Fibroblast of villous mesenchyme (primary cell): ENCODE measurements around the gene SPATA19. TPM values are rescaled to one million over a fixed set of nuclear protein-coding genes. Genes with fewer than 3 reads are reported as not detected.
"Not testable (repeated sequence)": the region's sequence is repeated elsewhere in the genome, so short reads cannot be mapped to it uniquely, and the experiment has no call there.

Experiments
- DNase-seq: peaks from one replicate; pipeline ENCODE4 v3.0.0-alpha.2; 2010; ENCODE audit warnings: low read depth
- H3K4me3 ChIP-seq: 2 replicates; pipeline ENCODE4 v1.5.1; 2011; ENCODE audit warnings: low read depth, mild to moderate bottlenecking, low read length
- CTCF ChIP-seq: IDR thresholded peaks from 2 replicates; pipeline ENCODE4 v1.5.1; 2012; ENCODE audit warnings: low read depth, mild to moderate bottlenecking, low read length; ENCODE audit not compliant: insufficient read depth
- total RNA-seq: library from RNA; depleted of rRNA; stranded (reverse); fragments of >200 nt; gene quantifications from 2 replicates; pipeline ENCODE4 v1.2.3, GENCODE V29; 2012

SPATA19 gene
- total RNA-seq, 1 donor: not detected

- TF ChIP-seq CTCF: no peak
- no peak overlapping the region for H3K4me3 ChIP-seq
- DNase-seq: no peak
Measured at GRCh38 chr11:133860151-133860550, 14.8 kb upstream of the SPATA19 start.

GRCh38 chr11:133854330-133854960 lies 9.1 kb upstream of the SPATA19 start:
- not testable (repeated sequence) for DNase-seq

GRCh38 chr11:133844217-133844616 lies 1.1 kb downstream of the SPATA19 start:
- no peak for DNase-seq
- no peak for TF ChIP-seq CTCF
- no peak overlapping the region for H3K4me3 ChIP-seq

More at GRCh38 chr11:133854330-133854960, 9.1 kb upstream of the SPATA19 start:
- H3K4me3 ChIP-seq: not testable (repeated sequence)

GRCh38 chr11:133843454-133843987 lies 1.8 kb downstream of the SPATA19 start:
- no peak for DNase-seq
- no peak overlapping the region for H3K4me3 ChIP-seq
- TF ChIP-seq CTCF: no peak

GRCh38 chr11:133842730-133843129 lies 2.6 kb downstream of the SPATA19 start:
- H3K4me3 ChIP-seq: no peak overlapping the region
- TF ChIP-seq CTCF: no peak
- no peak for DNase-seq

GRCh38 chr11:133842053-133842452 lies 3.3 kb downstream of the SPATA19 start:
- DNase-seq: no peak
- no peak overlapping the region for H3K4me3 ChIP-seq
- TF ChIP-seq CTCF: no peak

- TF ChIP-seq CTCF: no peak
- DNase-seq: no peak
- no peak overlapping the region for H3K4me3 ChIP-seq
Measured at GRCh38 chr11:133841279-133842043, 3.9 kb downstream of the SPATA19 start.
